Fibroblast of the conjunctiva (primary cell): ENCODE measurements around the gene CFHR3.
"Not testable (repeated sequence)": the region's sequence is repeated elsewhere in the genome, so short reads cannot be mapped to it uniquely, and the experiment has no call there.

Experiments used
- DNase-seq: peaks from one replicate; pipeline ENCODE4 v3.0.0-alpha.2; 2010; ENCODE audit warnings: low read depth

Gene CFHR3

GRCh38 chr1:196774603-196775002 is at the start of gene CFHR3:
Gene CFHR3 (plus strand): TSS chr1:196774840. CDS start chr1:196774887, 47 bp downstream.
- no peak for DNase-seq

GRCh38 chr1:196732526-196732925 is 42.1 kb upstream of the CFHR3 start:
- DNase-seq = no peak

DNA sequence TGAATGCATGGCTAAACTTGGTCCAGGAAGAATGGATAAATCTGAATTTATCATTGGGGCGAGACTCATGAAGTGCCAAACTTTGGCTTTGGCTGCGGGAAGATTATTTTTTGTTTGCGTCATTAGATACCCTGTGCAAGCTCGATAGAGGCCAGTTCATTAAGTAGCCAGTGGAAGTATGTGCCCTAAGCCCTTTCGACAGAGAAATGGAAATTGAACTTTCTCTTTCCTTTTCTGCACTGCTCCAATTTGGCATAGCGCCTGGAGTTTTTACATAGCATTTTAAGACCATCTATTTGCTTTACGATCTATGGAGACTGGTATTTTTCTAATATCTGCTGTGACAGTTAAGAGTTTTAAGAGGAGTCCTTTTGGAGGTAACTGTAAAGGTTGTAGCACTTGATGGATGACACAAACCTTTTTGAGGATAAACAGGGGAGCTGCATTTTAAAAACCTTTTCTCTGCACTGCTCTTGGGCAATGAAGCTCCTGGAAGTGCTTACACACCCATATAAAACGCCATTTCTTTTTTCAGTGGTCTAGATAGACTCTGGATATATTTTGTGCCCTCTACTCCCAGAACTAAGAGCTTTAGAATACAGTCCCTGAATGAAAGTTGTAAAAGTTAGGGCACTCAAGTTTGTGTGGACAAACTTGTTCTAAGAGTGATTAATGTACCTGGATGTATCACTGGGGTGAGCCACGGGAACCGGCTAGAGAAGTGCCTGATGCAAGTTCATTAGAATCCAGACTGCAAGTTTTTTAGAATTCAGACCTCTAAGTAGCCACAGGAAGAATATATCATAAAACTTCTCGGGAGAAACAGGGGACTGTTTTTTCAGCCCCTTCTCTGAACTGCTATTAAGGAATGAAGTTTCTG is 41.3 kb upstream of the CFHR3 start:
- no peak for DNase-seq

GRCh38 chr1:196734006-196734405 is 40.6 kb upstream of the CFHR3 start:
- no peak for DNase-seq

DNA sequence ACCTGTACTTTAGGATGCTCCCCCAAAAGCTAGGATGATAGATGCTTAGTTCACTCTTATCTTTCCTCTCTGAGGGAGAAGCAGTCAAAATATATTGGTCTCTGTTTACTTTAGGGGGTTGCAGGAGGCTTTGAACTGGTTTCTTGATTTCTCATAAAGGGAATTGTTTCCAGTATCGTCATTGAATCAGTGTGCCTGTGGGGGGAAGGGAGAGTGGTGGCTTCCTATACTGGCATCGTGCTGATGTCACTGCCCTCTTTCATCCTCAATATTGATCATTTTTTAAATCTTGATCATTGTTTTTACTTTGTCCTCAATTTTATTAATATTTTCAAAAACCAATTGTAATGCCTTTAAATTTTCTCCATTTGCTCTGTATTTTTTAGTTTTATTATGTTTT is 40.2 kb upstream of the CFHR3 start:
- no peak for DNase-seq

DNA sequence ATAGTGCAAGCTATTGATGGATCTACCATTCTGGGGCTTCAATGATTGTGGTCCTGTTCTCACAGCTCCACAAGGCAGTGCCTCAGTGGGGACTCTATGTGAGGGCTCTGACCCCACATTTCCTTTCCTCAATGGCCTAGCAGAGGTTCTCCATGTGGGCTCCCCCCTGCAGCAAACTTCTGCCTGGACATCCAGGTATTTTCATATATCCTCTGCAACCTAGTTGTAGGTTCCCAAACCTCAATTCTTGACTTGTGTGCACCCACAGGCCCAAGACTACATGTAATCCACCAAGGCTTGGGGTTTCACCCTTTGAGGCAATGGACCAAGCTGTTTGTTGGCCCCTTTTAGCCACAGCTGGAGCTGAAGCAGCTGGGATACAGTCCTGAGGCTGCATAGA is 35.9 kb upstream of the CFHR3 start:
- DNase-seq = no peak

- peak; percentile 13 for DNase-seq
Observed at GRCh38 chr1:196743244-196743643, 31.4 kb upstream of the CFHR3 start.

DNA sequence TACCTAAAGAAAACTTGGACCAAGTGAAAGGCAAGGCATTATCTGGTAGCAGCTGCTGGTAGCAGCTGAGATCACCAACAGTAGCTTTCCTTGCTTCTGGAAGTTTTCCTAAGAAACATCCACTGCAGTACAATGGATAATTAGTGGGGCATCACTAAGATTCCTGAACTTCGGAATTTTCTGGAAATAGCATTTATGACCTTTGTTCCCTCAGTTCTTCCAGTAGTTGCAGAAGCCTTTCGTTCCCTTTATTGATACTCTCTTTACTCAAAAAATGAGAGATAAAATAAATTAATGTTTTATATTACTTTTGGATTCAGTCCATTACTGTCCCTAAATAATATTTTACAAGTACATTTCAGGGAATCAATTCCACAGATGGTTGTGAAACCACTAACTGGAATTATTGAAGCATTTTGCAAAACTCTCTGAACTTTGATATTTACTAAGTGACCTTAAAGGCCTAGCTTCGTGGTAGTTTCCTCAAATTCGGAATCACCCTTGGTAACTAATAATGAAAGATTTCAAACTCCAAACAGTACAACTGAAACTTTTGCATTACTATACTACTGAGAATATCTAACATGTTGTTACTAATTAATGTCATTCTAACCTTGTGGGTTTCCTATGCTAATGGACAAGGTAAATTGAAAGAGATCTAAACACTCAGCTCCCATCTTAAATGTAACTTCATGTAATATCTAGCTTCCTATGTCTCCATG is 9.5 kb upstream of the CFHR3 start:
- DNase-seq = not testable (repeated sequence)

DNA sequence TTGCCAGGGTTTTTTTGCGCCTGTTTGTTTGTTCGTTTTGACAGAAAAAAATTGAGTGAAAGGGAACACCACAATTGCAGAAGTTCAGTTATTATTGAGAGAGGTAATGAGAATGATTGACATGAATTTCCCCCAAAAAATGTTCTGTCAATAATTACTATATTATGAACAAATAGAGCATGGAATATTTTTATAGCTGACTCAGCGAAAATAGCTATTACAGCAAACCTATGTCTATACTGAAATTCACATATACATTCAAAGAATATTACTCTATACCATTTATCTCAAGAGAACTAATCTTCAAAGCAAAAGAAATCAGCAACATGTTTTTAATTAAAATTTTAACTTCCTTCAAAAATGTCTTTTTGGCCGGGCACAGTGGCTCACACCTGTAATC is 4.8 kb upstream of the CFHR3 start:
- DNase-seq = not testable (repeated sequence)

DNA sequence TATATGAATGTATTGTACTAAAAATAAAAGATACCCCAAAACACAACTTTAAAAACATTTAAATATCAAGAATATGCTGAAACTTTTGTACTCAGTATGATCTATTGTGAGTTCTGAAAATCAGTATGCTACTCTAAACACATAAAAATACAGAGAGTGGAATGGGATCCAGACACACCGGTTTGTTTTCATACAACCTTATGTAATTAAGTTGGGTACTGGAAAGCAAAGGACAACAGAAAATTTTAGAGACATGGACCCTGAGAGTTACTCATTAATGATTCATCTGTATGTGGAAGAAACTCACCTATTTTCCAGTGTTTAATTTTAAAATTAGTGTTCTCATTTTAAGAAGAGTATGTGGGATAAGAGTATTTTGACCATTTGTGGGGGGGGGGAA is 927 bp upstream of the CFHR3 start:
- DNase-seq = no peak

- no peak for DNase-seq
Observed at GRCh38 chr1:196774175-196774574, 465 bp upstream of the CFHR3 start.

DNA sequence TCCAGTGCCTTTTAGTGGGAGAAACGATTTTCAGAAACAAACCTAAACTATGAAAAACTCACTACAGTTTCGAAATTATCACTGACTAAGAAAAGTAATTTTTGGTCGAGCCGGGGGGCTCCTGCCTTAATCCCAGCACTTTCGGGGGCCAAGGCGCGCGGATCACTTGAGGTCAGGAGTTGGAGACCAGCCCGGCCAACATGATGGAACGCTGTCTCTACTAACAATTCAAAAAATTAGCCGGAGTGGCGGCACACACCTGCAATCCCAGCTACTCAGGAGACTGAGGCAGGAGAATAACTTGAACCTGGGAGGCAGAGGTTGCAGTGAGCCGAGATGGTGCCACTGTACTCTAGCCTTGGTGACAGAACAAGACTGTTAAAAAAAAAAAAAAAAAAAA is 3.0 kb downstream of the CFHR3 start:
- no peak for DNase-seq

DNA sequence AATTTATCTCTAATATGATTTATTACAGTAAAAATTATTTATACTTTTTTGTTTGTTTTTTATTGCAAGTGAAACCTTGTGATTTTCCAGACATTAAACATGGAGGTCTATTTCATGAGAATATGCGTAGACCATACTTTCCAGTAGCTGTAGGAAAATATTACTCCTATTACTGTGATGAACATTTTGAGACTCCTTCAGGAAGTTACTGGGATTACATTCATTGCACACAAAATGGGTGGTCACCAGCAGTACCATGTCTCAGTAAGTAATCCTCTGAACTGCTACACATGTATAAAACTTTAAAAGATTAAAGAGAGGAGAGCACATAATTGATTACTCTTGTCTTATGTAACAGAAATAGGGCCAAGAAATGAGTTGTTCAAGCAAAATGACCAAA is 4.5 kb downstream of the CFHR3 start:
- no peak for DNase-seq

DNA sequence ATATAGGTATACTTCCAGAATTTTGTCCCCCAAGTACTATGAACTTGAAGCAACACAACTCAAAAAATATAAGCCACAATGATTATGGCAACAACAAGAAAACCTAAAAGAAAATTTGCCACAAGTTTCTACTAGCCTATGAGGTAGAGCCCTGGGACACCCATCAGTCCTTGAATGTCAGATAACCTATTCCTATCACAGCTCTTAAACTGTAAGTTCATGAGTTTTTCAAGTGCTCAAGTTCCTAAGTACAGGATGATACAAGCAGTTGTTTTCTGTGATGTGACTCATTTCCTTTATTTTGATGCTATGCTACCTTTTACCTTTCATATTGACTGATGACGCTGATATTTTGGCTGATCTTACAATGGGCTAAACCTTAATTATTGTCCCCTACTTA is 16.6 kb downstream of the CFHR3 start:
- not testable (repeated sequence) for DNase-seq

- not testable (repeated sequence) for DNase-seq
Observed at GRCh38 chr1:196794103-196794502, 19.5 kb downstream of the CFHR3 start.

DNA sequence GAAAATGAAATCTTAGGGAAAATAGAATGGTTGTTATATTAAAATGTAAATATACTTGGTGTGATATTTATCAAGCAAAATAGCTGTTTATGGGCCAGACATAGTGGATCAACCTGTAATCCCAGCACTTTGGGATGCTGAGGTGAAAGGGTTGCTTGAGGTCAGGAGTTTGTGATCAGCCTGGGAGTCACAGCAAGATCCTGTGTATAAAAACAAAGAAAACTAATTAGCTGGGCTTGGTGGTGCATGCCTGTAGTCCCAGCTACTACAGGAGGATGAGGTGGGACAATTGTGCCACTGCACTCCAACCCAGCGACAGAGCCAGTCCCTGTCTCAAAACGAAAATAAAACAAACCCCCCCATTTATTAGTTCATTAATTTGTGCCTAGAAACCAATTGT is 23.3 kb downstream of the CFHR3 start:
- no peak for DNase-seq

- not testable (repeated sequence) for DNase-seq
Observed at GRCh38 chr1:196801920-196802319, 27.3 kb downstream of the CFHR3 start.

- no peak for DNase-seq
Observed at GRCh38 chr1:196808529-196809235, 34.0 kb downstream of the CFHR3 start.

GRCh38 chr1:196817442-196817841 is 42.8 kb downstream of the CFHR3 start:
- not testable (repeated sequence) for DNase-seq

- DNase-seq = not testable (repeated sequence)
Observed at GRCh38 chr1:196819531-196819930, 44.9 kb downstream of the CFHR3 start, which contains the start of gene CFHR1. Gene CFHR1 (plus strand): TSS chr1:196819731. CDS start chr1:196819845, 114 bp downstream.

DNA sequence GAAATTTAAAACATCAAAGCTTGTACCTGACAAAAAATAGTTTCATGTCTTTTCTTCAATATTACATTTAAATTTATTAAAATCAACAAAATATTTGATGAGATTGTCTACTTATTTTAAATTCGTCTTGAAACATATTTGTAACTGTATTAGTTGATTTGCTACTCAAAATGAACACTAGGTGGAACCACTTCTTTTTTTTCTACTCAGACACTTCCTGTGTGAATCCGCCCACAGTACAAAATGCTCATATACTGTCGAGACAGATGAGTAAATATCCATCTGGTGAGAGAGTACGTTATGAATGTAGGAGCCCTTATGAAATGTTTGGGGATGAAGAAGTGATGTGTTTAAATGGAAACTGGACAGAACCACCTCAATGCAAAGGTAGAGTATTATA is 53.2 kb downstream of the CFHR3 start:
- DNase-seq = peak; percentile 0
